GM21528 (cell line): Measurements from ENCODE around the gene LRPAP1.
"Not testable (repeated sequence)": the region's sequence is repeated elsewhere in the genome, so short reads cannot be mapped to it uniquely, and the experiment has no call there.

Experiments
- ATAC-seq: cut with Tn5 transposase; IDR thresholded peaks from one replicate; pipeline ENCODE4 v1.9.1; 2021; ENCODE audit warnings: mild to moderate bottlenecking, moderate library complexity; ENCODE audit not compliant: unreplicated experiment, low FRiP score

The LRPAP1 gene, protein sequence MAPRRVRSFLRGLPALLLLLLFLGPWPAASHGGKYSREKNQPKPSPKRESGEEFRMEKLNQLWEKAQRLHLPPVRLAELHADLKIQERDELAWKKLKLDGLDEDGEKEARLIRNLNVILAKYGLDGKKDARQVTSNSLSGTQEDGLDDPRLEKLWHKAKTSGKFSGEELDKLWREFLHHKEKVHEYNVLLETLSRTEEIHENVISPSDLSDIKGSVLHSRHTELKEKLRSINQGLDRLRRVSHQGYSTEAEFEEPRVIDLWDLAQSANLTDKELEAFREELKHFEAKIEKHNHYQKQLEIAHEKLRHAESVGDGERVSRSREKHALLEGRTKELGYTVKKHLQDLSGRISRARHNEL

DNA sequence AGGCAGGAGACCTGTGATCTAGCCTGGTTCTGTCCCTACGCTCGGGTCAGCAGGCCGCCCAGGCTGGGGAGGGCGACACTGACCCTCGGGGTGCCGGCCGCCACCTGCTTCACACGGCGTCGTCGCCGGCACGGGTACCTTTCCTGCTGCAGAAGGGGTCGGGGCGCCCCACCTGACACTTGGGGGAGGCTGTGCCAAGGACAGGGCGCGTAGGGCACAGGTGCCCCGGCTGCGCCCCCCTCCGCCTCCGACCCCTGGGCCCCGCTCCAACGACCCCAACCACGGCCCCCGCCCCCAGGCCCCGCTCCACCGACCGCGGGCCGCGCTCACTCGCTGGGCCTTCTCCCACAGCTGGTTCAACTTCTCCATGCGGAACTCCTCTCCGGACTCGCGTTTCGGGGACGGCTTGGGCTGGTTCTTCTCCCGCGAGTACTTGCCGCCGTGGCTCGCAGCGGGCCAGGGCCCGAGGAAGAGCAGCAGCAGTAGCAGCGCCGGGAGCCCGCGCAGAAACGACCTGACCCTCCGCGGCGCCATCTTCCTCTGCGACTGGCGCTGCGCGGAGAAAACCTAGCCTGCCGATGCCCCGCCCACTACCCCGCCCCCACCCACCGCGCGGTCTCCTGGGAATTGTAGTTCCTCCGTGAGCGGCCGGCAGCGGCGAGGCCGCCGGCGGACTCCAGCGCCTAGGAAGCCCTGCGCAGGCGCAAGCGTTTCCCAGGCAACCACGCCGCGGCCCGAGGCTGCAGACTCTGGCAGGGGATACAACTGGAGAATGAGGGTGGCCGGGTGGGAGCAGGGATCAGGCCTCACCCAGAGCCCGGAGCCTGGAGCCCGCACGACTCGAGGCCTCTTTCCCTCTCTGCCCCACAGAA is at the start of gene LRPAP1:
LRPAP1 (minus strand) TSS at position 544 of the 872 bp plus-strand sequence; CDS start at position 534, 10 bp downstream.
- ATAC-seq: peak; percentile 71

DNA sequence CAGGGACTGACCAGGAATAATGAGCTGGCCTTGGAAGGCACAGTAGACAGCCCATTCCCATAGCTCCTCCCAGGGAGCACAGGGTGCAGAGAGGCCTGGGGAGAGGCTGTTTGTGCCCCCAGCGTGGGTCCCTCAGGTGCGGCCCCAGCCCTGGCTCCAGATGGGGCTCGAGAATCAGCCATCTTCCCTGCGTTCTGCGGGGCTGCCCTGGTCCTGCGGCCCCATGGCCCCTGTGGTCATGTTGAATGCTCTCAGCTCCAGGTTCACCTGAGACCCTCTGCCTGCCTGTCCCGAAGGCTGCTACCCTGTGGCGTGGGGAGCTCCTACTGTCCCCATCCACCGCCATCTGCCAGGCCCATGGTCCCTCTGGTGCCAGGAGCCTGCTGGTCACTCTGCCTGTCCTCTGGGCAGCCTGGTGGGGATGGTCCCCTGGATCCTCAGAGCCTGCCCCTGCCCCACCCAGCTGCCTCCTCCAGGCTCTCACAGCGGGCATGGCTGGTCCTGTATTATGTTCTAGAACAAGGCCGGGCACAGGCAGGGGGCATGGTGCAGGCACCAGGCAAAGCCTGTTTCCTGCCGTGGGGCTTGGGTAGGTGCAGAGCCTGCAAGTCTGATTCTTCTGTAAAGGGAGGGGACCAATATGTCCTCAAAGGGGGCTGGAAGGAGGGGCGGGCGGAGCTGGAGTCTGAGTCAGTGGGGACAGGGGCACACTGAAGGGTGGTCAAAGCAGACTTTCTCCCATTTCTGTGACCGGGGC is 49.3 kb upstream of the LRPAP1 start:
- not testable (repeated sequence) for ATAC-seq

DNA sequence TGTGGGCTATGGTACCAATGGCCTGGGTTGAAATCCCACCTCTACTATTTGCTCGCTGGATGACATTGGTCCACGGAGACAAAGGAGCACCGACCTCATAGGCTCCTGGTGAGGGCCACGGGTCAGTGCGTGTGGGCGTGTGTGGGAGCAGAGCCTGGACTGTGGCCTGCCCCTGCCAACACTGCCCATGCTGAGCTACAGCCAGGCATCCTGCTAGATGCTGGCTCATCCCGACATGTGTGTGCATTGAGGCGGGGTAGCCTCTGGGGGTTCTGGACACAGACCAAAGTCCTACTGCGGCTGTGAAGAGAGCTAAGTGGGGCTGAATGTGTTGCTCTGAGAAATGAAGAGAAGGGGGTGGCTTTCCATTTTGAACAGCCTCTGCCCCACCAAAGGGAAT is 48.6 kb upstream of the LRPAP1 start:
- ATAC-seq: not testable (repeated sequence)

DNA sequence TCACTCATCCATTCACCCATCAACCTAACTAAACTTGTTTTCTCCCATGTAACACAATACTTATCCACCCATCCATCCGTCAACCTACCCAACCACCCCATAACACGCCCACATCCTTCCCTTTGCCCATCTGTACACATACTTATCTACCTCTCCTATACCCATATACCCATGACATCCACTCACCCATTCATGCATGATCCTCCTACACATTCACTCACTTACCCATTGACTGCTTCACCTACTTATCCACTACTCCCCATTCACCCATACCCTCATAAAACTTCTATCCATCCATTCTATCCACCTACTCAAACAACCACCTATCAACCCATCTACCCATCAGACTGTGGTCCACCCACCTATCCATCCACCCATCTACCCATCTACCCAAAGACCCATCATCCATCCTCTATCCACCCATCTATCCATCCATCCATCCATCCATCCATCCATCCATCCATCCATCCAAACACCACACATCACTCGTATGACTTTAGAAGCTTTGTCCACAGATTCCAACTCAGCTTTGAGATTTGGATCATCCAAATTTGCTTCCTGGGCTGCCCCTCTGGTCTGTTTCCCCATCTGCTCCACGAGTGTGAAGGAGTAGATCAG is 46.4 kb upstream of the LRPAP1 start:
- ATAC-seq: not testable (repeated sequence)

DNA sequence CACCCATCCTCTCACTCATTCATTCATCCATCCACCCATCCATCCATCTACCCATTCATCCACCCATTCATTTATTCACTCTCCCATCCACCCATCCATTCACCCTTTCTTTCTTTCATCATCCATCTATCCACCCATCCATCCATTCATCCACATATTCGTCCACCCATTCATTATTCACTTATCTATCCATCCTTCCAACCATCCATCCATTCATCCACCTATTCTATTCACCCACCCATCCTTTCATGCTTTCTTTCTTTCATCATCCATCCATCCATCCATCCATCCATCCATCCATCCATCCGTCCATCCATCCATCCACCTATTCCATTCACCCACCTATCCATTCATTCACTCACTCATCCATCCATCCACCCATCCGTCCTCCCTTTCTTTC is 45.8 kb upstream of the LRPAP1 start:
- not testable (repeated sequence) for ATAC-seq

DNA sequence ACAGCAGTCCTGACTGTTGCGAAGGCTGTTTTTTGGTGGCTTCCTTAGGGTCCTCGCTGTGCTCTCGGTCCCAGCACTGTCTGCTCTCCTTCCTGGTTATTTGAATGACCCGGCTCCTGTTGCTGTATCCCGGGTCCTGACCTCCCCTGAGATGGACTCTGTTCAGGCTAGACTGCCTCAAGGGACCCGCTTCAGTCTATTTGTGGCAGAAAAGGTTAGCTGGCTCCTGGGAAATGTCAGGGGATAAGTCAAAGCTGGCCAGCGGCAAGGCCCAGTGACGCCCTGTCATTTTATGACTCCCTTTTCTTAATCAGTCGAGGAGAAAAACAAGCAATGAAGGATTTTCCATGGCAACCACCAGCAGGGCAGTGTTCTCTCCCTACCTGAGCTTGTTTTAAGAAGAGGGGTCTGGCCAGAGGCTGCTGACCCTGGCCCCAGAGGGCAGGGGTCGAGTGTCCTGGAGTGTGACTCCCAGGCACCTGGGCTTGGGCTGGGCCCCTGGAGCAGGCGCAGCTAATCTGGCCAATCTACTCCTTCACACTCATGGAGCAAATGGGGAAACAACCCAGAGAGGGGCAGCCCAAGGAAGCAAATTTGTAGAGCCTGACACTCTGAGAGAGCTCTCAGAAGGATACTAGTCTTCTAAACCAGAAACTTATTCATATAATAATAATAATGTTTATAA is 45.1 kb upstream of the LRPAP1 start:
- ATAC-seq: not testable (repeated sequence)

DNA sequence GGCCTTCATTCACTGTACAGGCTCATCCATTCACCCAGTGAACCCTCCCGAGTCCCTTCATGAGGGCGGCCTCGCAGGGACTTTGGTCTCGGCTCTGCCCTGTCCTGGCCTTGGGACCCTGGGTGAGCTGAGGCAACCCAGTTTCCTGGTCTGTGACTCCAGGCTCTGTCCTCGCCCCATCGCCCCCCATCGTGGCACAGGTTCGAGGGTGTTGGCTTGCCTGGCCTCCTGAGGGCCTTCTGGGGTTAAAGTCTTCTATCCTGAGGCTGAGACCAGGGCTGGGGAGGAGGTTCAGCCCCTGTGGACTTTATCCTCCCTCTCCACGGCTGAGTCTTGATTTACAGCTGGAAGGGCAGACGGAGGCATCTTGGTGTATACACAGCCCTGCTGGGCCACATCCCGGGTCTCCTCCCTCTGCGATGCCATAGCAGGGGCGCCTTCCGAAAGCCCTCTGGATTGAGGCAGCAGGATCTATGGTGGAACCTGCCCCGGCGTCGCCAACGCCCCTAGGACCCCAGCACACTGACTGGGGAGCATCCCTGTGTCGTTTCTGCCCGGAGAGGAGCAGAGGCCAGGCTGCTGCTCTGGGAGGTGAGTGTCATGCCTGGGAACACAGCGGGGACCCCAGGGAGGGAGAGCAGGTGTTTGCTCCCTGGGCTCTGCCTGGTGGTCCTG is 44.4 kb upstream of the LRPAP1 start:
- ATAC-seq: not testable (repeated sequence)

DNA sequence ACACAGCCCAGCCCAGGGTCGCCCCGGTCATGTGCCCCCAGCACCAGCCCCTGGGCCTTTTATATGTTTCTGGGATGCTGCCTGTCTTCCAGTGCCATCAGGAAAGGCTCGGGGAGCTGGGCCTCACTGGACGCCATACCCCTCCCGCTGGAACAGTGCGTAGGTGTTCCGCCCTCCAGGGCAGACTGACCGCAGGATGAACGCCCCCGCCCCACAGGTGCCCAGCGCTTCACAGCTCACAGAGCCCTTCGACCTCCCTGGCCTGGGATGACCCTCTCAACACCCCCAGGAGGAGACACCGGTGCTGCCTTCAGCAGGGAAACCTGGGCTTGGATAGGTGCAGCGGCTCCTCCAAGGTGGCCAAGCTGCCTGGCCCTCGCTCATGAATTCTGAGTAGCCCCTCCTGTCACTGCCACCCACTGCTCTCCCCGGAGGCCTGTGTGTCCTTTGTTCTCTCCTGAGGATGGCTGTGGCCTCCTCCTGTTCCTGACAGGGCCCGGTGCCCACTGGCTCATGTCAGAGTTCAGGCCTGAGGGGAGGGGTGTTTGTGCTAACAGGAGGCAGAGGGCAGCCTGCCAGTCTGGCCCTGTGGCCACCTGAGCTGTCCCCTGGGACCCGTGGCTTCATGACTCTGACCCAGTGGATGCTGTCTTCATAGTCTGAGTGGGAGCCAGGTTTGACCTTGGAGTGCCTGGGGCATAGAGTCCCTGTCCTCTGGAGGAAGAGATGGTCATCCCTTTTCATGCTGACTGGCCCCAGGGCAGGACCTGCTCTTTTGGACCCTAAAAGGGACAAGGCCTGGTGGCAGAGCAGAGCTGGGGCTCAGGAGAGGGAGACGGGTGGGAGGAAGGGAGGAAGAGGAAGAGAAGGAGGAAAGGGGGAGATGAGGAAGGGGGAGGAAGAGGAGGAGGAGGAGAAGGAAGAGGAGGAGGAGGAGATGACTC is 43.5 kb upstream of the LRPAP1 start:
- ATAC-seq: not testable (repeated sequence)

DNA sequence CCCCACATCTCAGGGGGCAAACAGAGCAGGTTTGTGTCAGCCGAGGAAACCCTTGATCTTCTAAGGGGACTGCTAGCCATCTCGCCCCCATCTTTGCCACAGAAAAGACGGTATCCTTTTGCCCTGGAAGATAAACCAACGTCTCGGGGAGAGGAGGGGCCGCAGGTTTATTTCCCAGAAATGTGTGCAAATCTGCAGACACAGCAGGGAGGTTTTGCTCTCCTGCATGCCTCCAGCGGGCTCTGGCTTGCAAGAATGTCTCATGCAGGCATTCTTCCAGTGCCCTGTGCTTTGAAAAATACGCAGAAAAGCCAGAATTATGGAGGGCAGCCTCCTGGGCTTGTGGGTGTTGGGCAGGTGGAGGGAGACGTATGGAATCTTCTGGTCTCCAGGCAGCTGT is 42.6 kb upstream of the LRPAP1 start:
- not testable (repeated sequence) for ATAC-seq

DNA sequence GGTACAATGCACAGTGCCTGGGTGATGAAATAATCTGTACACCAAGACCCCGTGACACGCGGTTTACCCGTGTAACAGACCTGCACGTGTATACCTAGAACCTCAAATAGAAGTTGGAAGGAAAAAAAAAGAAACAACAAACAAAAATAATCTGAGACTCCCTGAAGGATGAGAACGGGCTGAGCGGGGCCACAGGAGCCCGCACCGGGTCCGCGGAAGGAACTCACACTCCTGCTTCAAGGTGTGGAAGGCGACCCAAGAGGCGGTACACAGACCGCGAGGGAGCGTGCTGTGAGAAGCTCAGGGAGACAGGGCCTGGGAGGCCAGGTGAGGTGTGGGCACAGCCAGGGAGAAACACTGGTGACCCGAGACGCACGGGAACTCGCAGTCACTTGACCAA is 42.1 kb upstream of the LRPAP1 start:
- ATAC-seq: not testable (repeated sequence)

DNA sequence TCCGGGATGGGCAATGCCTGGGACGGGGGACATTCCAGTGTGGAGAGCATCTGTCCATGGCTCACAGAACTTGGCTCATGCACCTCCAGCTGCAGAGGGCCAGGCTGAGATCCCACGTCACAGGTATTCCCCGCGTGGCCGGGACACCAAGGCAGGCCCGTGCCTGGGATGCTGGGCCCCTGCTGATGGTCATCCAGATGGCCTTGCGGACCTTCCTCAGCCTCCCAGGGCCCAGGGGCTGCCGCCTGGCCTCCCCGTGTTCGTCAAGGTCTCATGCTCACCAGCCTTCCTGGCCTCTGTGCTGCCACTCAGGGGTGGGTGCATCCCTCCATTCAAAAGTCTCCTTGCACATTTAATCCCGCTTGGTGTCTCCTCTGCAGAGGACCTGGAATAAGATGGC is 40.9 kb upstream of the LRPAP1 start:
- no peak for ATAC-seq

DNA sequence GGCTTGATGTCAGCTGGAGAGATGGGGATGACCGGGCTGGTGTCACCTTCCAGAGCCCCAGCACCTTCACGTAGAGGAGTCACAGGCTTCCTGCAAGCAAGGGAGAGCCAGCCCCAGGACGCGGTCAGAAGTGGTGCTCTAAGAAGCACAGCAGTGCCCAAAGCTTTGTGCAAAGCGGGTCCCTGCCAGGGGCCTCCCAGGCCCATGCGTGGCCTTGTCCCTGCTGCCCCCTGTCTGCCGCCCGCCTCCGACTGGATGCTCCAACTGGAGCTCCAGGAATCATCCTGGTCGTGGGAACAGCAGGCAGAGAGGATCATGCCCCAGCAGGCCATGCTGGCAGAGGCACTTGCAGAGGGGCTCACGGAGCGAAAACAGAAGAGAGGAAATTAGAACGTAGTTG is 40.1 kb upstream of the LRPAP1 start:
- no peak for ATAC-seq

DNA sequence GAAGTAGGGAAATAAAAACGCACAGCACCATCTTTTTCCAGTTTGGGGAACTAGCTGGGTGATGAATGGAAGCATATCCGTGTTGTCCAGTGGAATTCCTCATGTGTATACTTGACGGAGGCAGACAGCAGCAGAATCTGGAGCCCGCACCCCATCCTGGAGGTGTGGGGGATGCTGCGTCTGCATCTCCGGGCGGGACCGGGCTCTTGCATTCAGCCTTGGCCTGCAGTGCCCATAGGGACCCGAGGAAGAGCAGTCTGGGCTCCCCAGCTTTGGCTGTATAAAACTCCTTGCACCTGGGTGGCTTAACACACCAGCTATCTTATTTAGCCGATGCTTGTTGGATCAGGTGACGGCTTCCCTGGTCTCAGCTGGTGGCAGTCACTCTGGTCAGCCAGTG is 39.7 kb upstream of the LRPAP1 start:
- no peak for ATAC-seq

DNA sequence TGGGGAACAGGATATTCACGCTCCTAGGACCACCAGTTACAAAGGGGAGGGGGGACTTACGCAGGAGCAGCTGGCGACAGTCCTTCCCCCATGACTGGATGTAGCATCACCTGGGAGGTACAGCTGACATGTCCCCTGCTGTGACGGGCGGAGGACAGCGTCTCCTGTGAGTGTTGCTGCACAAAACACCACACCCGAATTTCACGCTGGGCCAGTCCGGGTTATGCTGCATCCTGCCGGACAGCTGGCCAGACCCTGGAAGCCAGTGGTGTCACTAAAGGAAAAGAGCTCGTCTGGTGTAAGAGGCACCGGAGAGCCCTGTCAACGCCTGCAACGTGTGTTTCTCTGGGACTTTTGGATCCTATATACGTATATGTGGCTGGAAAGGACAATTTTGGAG is 38.7 kb upstream of the LRPAP1 start:
- ATAC-seq: not testable (repeated sequence)

DNA sequence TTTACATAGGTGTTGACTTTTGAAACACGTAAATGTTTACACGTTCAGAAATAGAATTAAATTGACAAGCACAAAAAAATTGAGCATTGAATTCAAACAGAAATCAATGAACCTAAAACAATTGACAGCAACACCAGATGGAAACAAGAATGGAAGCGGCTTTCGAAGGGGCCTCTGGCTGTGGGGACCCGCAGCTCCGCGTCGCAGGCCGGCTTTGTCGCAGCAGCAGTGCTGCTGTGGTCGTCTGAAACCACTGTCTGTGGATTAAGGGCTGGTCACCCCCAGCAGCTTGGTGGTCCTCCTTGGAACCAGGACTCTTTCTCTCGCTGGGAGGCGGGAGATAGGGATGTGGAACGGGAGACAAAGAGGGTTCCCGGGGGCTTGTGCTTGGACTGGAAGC is 37.4 kb upstream of the LRPAP1 start:
- not testable (repeated sequence) for ATAC-seq

DNA sequence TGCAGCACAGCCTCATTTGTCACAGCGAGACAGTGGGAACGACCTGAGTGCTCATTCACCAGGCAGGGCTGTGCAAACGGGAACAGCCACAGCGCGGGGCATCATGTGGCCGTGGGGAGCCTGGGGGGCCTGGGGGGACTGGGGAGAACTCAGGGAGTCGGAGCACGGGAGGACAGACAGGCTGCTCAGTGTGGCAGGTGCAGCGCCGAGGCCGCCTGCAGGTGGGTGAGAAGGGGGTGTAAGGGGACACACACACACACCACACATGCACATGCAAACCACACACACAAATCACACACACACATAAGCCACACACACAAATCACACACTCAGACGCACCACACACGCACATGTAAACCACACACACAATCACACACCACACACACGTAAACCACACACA is 34.5 kb upstream of the LRPAP1 start:
- not testable (repeated sequence) for ATAC-seq

DNA sequence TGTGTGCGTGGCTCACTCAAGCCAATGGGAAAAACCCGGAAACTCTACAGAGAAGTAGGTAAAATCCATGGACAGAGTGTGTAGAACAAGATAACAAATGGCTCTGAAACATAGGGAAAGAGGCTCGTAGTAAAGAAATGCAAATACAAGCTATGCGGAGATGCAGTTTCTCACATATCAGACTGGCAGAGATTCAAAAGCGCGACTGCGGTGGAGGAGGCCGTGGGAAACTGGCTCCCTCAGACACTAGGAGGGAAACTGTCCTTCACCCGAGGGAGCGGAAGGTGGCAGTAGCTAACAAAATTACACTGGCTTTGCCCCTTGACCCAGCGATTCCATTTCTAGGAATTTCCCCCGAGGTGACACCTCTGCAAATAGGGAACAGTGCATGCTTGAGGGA is 34.1 kb upstream of the LRPAP1 start:
- not testable (repeated sequence) for ATAC-seq

DNA sequence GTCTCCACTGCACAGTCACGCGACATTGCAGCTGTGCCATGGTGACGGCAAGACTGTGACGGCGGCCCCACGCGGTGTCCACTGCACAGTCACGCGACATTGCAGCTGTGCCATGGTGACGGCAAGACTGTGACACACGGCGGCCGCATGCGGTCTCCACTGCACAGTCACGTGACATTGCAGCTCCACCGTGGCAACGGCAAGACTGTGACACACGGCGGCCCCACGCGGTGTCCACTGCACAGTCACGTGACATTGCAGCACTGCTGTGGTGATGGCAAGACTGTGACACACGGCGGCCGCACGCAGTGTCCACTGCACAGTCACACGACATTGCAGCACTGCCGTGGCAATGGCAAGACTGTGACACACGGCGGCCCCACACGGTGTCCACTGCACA is 32.7 kb upstream of the LRPAP1 start:
- not testable (repeated sequence) for ATAC-seq
